Karpas-422 (cell line): Measurements from ENCODE around the gene GLOD4. TPM values are rescaled to one million over a fixed set of nuclear protein-coding genes. Genes with fewer than 3 reads are reported as not detected.
"Not testable (repeated sequence)": the region's sequence is repeated elsewhere in the genome, so short reads cannot be mapped to it uniquely, and the experiment has no call there.

ENCODE experiments used
- DNase-seq: peaks from one replicate; pipeline ENCODE4 v3.0.0-alpha.2; 2015
- H2AFZ ChIP-seq: fragments of 200-600 bp; sonication (generic); 2 replicates; pipeline ENCODE4 v1.6.1; 2014; ENCODE audit warnings: antibody characterized with exemption, low read length, mixed read lengths
- H3K27ac ChIP-seq: fragments of 200-600 bp; sonication (generic); 2 replicates; pipeline ENCODE4 v1.5.1; 2014; ENCODE audit warnings: mild to moderate bottlenecking, low read length, moderate library complexity
- H3K27me3 ChIP-seq: fragments of 200-600 bp; sonication (generic); 2 replicates; pipeline ENCODE4 v1.6.1; 2014; ENCODE audit warnings: low read length, mixed read lengths
- H3K36me3 ChIP-seq: fragments of 200-600 bp; sonication (generic); 2 replicates; pipeline ENCODE4 v1.6.1; 2014; ENCODE audit warnings: low read length, mixed read lengths; ENCODE audit not compliant: insufficient read depth
- H3K4me1 ChIP-seq: fragments of 200-600 bp; sonication (generic); 2 replicates; pipeline ENCODE4 v1.6.1; 2014; ENCODE audit warnings: mild to moderate bottlenecking, low read length, mixed read lengths
- H3K4me2 ChIP-seq: fragments of 200-600 bp; sonication (generic); 2 replicates; pipeline ENCODE4 v1.6.1; 2014; ENCODE audit warnings: low read length, low read depth, mild to moderate bottlenecking; ENCODE audit not compliant: poor library complexity, severe bottlenecking
- H3K4me3 ChIP-seq: fragments of 200-600 bp; sonication (generic); 2 replicates; pipeline ENCODE4 v1.5.1; 2014; ENCODE audit warnings: mild to moderate bottlenecking, antibody characterized with exemption, low read length, mixed read lengths
- H3K79me2 ChIP-seq: fragments of 200-600 bp; sonication (generic); 2 replicates; pipeline ENCODE4 v1.6.1; 2014; ENCODE audit warnings: mild to moderate bottlenecking, low read length, mixed read lengths
- H3K9ac ChIP-seq: fragments of 200-600 bp; sonication (generic); 2 replicates; pipeline ENCODE4 v1.6.0; 2014; ENCODE audit warnings: low read length
- H3K9me2 ChIP-seq: fragments of 200-600 bp; sonication (generic), shearing (Covaris generic); replicated peaks from 2 replicates; pipeline ENCODE4 v1.6.0; 2014; ENCODE audit warnings: mild to moderate bottlenecking, low read length, moderate library complexity; ENCODE audit not compliant: insufficient read depth
- H3K9me3 ChIP-seq: fragments of 300-700, 200-600 bp; sonication (generic); 2 replicates; pipeline ENCODE4 v1.6.1; 2014; ENCODE audit warnings: low read length, mixed read lengths
- H4K20me1 ChIP-seq: fragments of 200-600 bp; sonication (generic); 2 replicates; pipeline ENCODE4 v1.6.1; 2014; ENCODE audit warnings: mild to moderate bottlenecking, antibody characterized with exemption, low read length, low read depth; ENCODE audit not compliant: insufficient read depth
- total RNA-seq: library from RNA; depleted of rRNA; stranded (reverse); fragments of >200 nt; shearing (Covaris generic); gene quantifications from 2 replicates; pipeline ENCODE4 v1.2.3, GENCODE V29; 2014; ENCODE audit warnings: low replicate concordance

The GLOD4 gene
- total RNA-seq, 1 experiment from 2014 or later: 46.2 TPM

GRCh38 chr17:798246-798645, 16.2 kb upstream of the GLOD4 start:
- Histone ChIP-seq H3K9me2 (no peaks in the 10 kb centered on the region), H3K4me2 (no peak overlapping the region), H3K4me3 (no peak overlapping the region), H3K9ac (no peak overlapping the region), H4K20me1 (no peaks in the 10 kb centered on the region), H3K27ac (no peak overlapping the region), H3K4me1 (no peaks in the 10 kb centered on the region), H3K36me3 (no peaks in the 10 kb centered on the region), H3K79me2 (no peaks in the 10 kb centered on the region), H2AFZ (no peak overlapping the region), H3K27me3 (no peaks in the 10 kb centered on the region), H3K9me3 (no peaks in the 10 kb centered on the region)
- DNase-seq: no peak

- Histone ChIP-seq H4K20me1 (no peaks in the 10 kb centered on the region), H3K4me3 (no peak overlapping the region), H3K36me3 (no peaks in the 10 kb centered on the region), H3K9me3 (no peaks in the 10 kb centered on the region), H3K27ac (no peak overlapping the region), H3K9me2 (no peaks in the 10 kb centered on the region), H3K27me3 (no peaks in the 10 kb centered on the region), H3K79me2 (no peaks in the 10 kb centered on the region), H2AFZ (no peak overlapping the region), H3K4me2 (no peak overlapping the region), H3K9ac (no peak overlapping the region), H3K4me1 (no peaks in the 10 kb centered on the region)
- no peak for DNase-seq
These were observed 15.3 kb upstream of the GLOD4 start for GRCh38 chr17:797236-797840.

- Histone ChIP-seq H4K20me1 (no peaks in the 10 kb centered on the region), H3K36me3 (no peaks in the 10 kb centered on the region), H3K4me3 (no peak overlapping the region), H3K9me3 (no peaks in the 10 kb centered on the region), H3K79me2 (no peaks in the 10 kb centered on the region), H2AFZ (no peak overlapping the region), H3K9ac (no peak overlapping the region), H3K27ac (no peak overlapping the region), H3K27me3 (no peaks in the 10 kb centered on the region), H3K9me2 (no peaks in the 10 kb centered on the region), H3K4me1 (no peaks in the 10 kb centered on the region), H3K4me2 (no peak overlapping the region)
- DNase-seq: no peak
These were observed 14.5 kb upstream of the GLOD4 start for GRCh38 chr17:796609-797008.

- Histone ChIP-seq H3K4me3 (no peak overlapping the region), H3K27me3 (no peaks in the 10 kb centered on the region), H2AFZ (no peak overlapping the region), H3K9me3 (no peaks in the 10 kb centered on the region), H3K36me3 (no peaks in the 10 kb centered on the region), H3K27ac (no peak overlapping the region), H3K4me2 (no peak overlapping the region), H3K9ac (no peak overlapping the region), H3K9me2 (no peaks in the 10 kb centered on the region), H4K20me1 (no peaks in the 10 kb centered on the region), H3K79me2 (no peaks in the 10 kb centered on the region), H3K4me1 (no peaks in the 10 kb centered on the region)
- DNase-seq: no peak
These were observed 13.6 kb upstream of the GLOD4 start for GRCh38 chr17:795721-796120.

- DNase-seq: no peak
- Histone ChIP-seq H3K36me3 (peaks cover under 1% of the 10 kb centered on the region; the same call in 1 of the 2 replicates), H4K20me1 (no peaks in the 10 kb centered on the region), H3K27ac (no peak overlapping the region), H3K27me3 (no peaks in the 10 kb centered on the region), H3K4me3 (no peak overlapping the region), H2AFZ (no peak overlapping the region), H3K79me2 (no peaks in the 10 kb centered on the region), H3K9ac (no peak overlapping the region), H3K9me3 (no peaks in the 10 kb centered on the region), H3K9me2 (no peaks in the 10 kb centered on the region), H3K4me1 (no peaks in the 10 kb centered on the region), H3K4me2 (no peak overlapping the region)
These were observed 13.2 kb upstream of the GLOD4 start for GRCh38 chr17:795276-795675.

- no peaks in the 10 kb centered on the region for H3K9me3 ChIP-seq
- no peak for DNase-seq
- no peak overlapping the region for H3K27ac ChIP-seq
- no peaks in the 10 kb centered on the region for H3K27me3 ChIP-seq
- no peak overlapping the region for H3K4me3 ChIP-seq
- no peaks in the 10 kb centered on the region for H3K4me1 ChIP-seq
- no peak overlapping the region for H3K4me2 ChIP-seq
- no peak overlapping the region for H3K9ac ChIP-seq
- H4K20me1 ChIP-seq: no peaks in the 10 kb centered on the region
- H3K79me2 ChIP-seq: no peaks in the 10 kb centered on the region
- no peaks in the 10 kb centered on the region for H3K9me2 ChIP-seq
- peaks cover 4% of the 10 kb centered on the region for H3K36me3 ChIP-seq
- H2AFZ ChIP-seq: no peak overlapping the region
These were observed 12.8 kb upstream of the GLOD4 start for GRCh38 chr17:794876-795275.

- Histone ChIP-seq H3K9me2 (no peaks in the 10 kb centered on the region), H3K27ac (no peak overlapping the region), H3K9ac (no peak overlapping the region), H2AFZ (no peak overlapping the region), H3K4me1 (no peaks in the 10 kb centered on the region), H3K4me3 (no peak overlapping the region), H3K79me2 (no peaks in the 10 kb centered on the region), H4K20me1 (no peaks in the 10 kb centered on the region), H3K4me2 (no peak overlapping the region), H3K36me3 (peaks cover 15% of the 10 kb centered on the region), H3K9me3 (no peaks in the 10 kb centered on the region), H3K27me3 (no peaks in the 10 kb centered on the region)
- no peak for DNase-seq
These were observed 10.2 kb upstream of the GLOD4 start for GRCh38 chr17:792277-792676.

GRCh38 chr17:791829-792228, 9.7 kb upstream of the GLOD4 start:
- Histone ChIP-seq H3K4me1 (no peaks in the 10 kb centered on the region), H3K4me2 (no peak overlapping the region), H3K9me3 (no peaks in the 10 kb centered on the region), H3K9me2 (no peaks in the 10 kb centered on the region), H3K9ac (no peak overlapping the region), H3K27me3 (no peaks in the 10 kb centered on the region), H4K20me1 (no peaks in the 10 kb centered on the region), H2AFZ (no peak overlapping the region), H3K4me3 (no peak overlapping the region), H3K79me2 (no peaks in the 10 kb centered on the region), H3K27ac (no peak overlapping the region), H3K36me3 (peaks cover 15% of the 10 kb centered on the region)
- DNase-seq: no peak

GRCh38 chr17:790874-791247, 8.8 kb upstream of the GLOD4 start:
- not testable (repeated sequence) for DNase-seq, H3K4me2 ChIP-seq, H3K9ac ChIP-seq, H3K4me1 ChIP-seq, H3K9me3 ChIP-seq, H3K27me3 ChIP-seq, H3K4me3 ChIP-seq, H3K9me2 ChIP-seq, H4K20me1 ChIP-seq, H3K27ac ChIP-seq, H2AFZ ChIP-seq, H3K79me2 ChIP-seq
- peaks cover 15% of the 10 kb centered on the region for H3K36me3 ChIP-seq
